Measurements from ENCODE around the gene ZNF664.

ZNF664 gene

GRCh38 chr12:124024776-124025175, 51.8 kb downstream of the ZNF664 start:
- TF ChIP-seq CTCF (IDR thresholded peaks at IDR 0.05): no peak
- H3K4me3 ChIP-seq: no peak overlapping the region
- no peaks in the 10 kb centered on the region for H3K9me3 ChIP-seq
- no peak for DNase-seq
- H3K27ac ChIP-seq: peak overlapping the region; percentile 23 to 40
- H3K36me3 ChIP-seq: no peaks in the 10 kb centered on the region
- H3K27me3 ChIP-seq: no peaks in the 10 kb centered on the region
- peaks cover 0 to 58% (median 47%) of the 10 kb centered on the region in 4 donors for H3K4me1 ChIP-seq
- intact Hi-C loops (cut with DNase I; ENCODE audit: low total_unique reads): no loop called here

GRCh38 chr12:124025661-124026060, 52.6 kb downstream of the ZNF664 start:
- Histone ChIP-seq H3K9me3 (no peaks in the 10 kb centered on the region), H3K27ac (no peak overlapping the region), H3K4me3 (no peak overlapping the region), H3K4me1 (peaks cover 0 to 61% (median 48%) of the 10 kb centered on the region in 4 donors), H3K36me3 (no peaks in the 10 kb centered on the region), H3K27me3 (no peaks in the 10 kb centered on the region)
- DNase-seq: no peak
- intact Hi-C loops (cut with DNase I; ENCODE audit: low total_unique reads): no loop called here
- TF ChIP-seq CTCF (IDR thresholded peaks at IDR 0.05): no peak

GRCh38 chr12:124026755-124027745, 54.0 kb downstream of the ZNF664 start:
- H3K27ac ChIP-seq: peak overlapping the region in 1 of 2 donors; percentile 16
- H3K4me3 ChIP-seq: no peak overlapping the region
- no peaks in the 10 kb centered on the region for H3K36me3 ChIP-seq
- intact Hi-C loops (cut with DNase I; ENCODE audit: low total_unique reads): no loop called here
- no peak for DNase-seq
- no peaks in the 10 kb centered on the region for H3K9me3 ChIP-seq
- peaks cover 0 to 57% (median 44%) of the 10 kb centered on the region in 4 donors for H3K4me1 ChIP-seq
- H3K27me3 ChIP-seq: no peaks in the 10 kb centered on the region
- TF ChIP-seq CTCF (IDR thresholded peaks at IDR 0.05): no peak

GRCh38 chr12:124027753-124028554, 54.9 kb downstream of the ZNF664 start:
- H3K36me3 ChIP-seq: no peaks in the 10 kb centered on the region
- H3K27ac ChIP-seq: no peak overlapping the region
- H3K4me1 ChIP-seq: peaks cover 0 to 57% (median 44%) of the 10 kb centered on the region in 4 donors
- no peaks in the 10 kb centered on the region for H3K27me3 ChIP-seq
- DNase-seq: no peak
- intact Hi-C loops (cut with DNase I; ENCODE audit: low total_unique reads): no loop called here
- no peak for TF ChIP-seq CTCF (IDR thresholded peaks at IDR 0.05)
- H3K4me3 ChIP-seq: no peak overlapping the region
- no peaks in the 10 kb centered on the region for H3K9me3 ChIP-seq

GRCh38 chr12:124028555-124028925, 55.5 kb downstream of the ZNF664 start:
- peaks cover 0 to 56% (median 44%) of the 10 kb centered on the region in 4 donors for H3K4me1 ChIP-seq
- no peaks in the 10 kb centered on the region for H3K36me3 ChIP-seq
- DNase-seq: no peak
- intact Hi-C loops (cut with DNase I; ENCODE audit: low total_unique reads): no loop called here
- H3K4me3 ChIP-seq: no peak overlapping the region
- TF ChIP-seq CTCF (IDR thresholded peaks at IDR 0.05): no peak
- H3K27me3 ChIP-seq: no peaks in the 10 kb centered on the region
- no peaks in the 10 kb centered on the region for H3K9me3 ChIP-seq
- no peak overlapping the region for H3K27ac ChIP-seq

Measured in tibial artery (tissue), 4 donors.